MCF 10A (cell line): ENCODE data around the gene GFRA1. TPM values are rescaled to one million over a fixed set of nuclear protein-coding genes. Genes with fewer than 3 reads are reported as not detected.

Experiments
- BruUV-seq: library from RNA; stranded (reverse); fragments of 400-500 nt; replicated peaks from 2 replicates; lab custom pipeline; 2021; lab: Mats Ljungman, UMichigan
- CTCF ChIA-PET: fragments of 300-600 bp; sonication (Branson Sonifier 250); formaldehyde crosslinking; extraction: SDS; loops from one replicate; lab custom pipeline; 2021; ENCODE audit warnings: antibody characterized with exemption, inconsistent platforms; lab: Yijun Ruan, JAX
- POLR2A ChIA-PET: fragments of 300-600, 350-650 bp; sonication (Branson Sonifier 250); formaldehyde crosslinking; extraction: SDS; loops from one replicate; lab custom pipeline; 2020; ENCODE audit warnings: antibody characterized with exemption, inconsistent platforms; lab: Yijun Ruan, JAX
- DNase-seq: peaks from one replicate; pipeline ENCODE4 v3.0.0-alpha.2; 2018; ENCODE audit not compliant: unreplicated experiment
- H3K27ac Mint-ChIP-seq: one replicate; pipeline ENCODE4 v1.8.0; 2022; ENCODE audit warnings: mild to moderate bottlenecking, low read depth, mixed read lengths; ENCODE audit not compliant: unreplicated experiment
- H3K27me3 Mint-ChIP-seq: one replicate; pipeline ENCODE4 v1.8.0; 2022; ENCODE audit warnings: mixed read lengths; ENCODE audit not compliant: insufficient read depth, unreplicated experiment
- H3K36me3 Mint-ChIP-seq: one replicate; pipeline ENCODE4 v1.8.0; 2022; ENCODE audit warnings: mild to moderate bottlenecking, moderate library complexity, mixed read lengths; ENCODE audit not compliant: insufficient read depth, unreplicated experiment
- H3K4me1 Mint-ChIP-seq: one replicate; pipeline ENCODE4 v1.8.0; 2022; ENCODE audit warnings: mixed read lengths; ENCODE audit not compliant: insufficient read depth, unreplicated experiment
- H3K4me3 Mint-ChIP-seq: one replicate; pipeline ENCODE4 v1.8.0; 2022; ENCODE audit warnings: mild to moderate bottlenecking, moderate library complexity, mixed read lengths; ENCODE audit not compliant: unreplicated experiment
- H3K9me3 Mint-ChIP-seq: one replicate; pipeline ENCODE4 v1.8.0; 2022; ENCODE audit warnings: mixed read lengths; ENCODE audit not compliant: unreplicated experiment
- CTCF ChIP-seq: fragments of 200-600 bp; IDR thresholded peaks from one replicate; pipeline ENCODE4 v1.8.0; 2022; ENCODE audit warnings: antibody characterized with exemption, mild to moderate bottlenecking; ENCODE audit not compliant: unreplicated experiment
- intact Hi-C: fragments of 100-400 bp; cut with micrococcal nuclease; formaldehyde crosslinking; loops from 2 replicates; pipeline ENCODE4 v1.14.1; 2022
- total RNA-seq: library from RNA; stranded (reverse); gene quantifications from 2 replicates; pipeline ENCODE4 v1.2.3, GENCODE V29; 2022

The GFRA1 gene
- total RNA-seq, 1 experiment from 2014 or later: not detected

- H3K27me3 Mint-ChIP-seq: no peaks in the 10 kb centered on the region
- POLR2A ChIA-PET: no interaction called here
- peak; percentile 23 for DNase-seq
- TF ChIP-seq CTCF: no peak
- no TSS peak for BruUV-seq
- intact Hi-C loops: no loop called here
- no peaks in the 10 kb centered on the region for H3K36me3 Mint-ChIP-seq
- H3K4me3 Mint-ChIP-seq: no peak overlapping the region
- H3K27ac Mint-ChIP-seq: no peak overlapping the region
- no peaks in the 10 kb centered on the region for H3K9me3 Mint-ChIP-seq
- CTCF ChIA-PET: interaction anchor here (0.6 kb wide), 1 partner anchor 23 kb away, joined by 4 read pairs; no protein-coding TSS in a partner anchor
- H3K4me1 Mint-ChIP-seq: no peaks in the 10 kb centered on the region
Observed at GRCh38 chr10:116263870-116264655, 8.9 kb downstream of the GFRA1 start.

GRCh38 chr10:116262678-116263077 lies 10.3 kb downstream of the GFRA1 start:
- H3K4me3 Mint-ChIP-seq: no peak overlapping the region
- CTCF ChIA-PET: interaction anchor here (1.0 kb wide), 1 partner anchor 314 kb away, joined by 5 read pairs; no protein-coding TSS in a partner anchor
- H3K4me1 Mint-ChIP-seq: no peaks in the 10 kb centered on the region
- no peaks in the 10 kb centered on the region for H3K9me3 Mint-ChIP-seq
- POLR2A ChIA-PET: no interaction called here
- no peaks in the 10 kb centered on the region for H3K36me3 Mint-ChIP-seq
- no TSS peak for BruUV-seq
- no peak for DNase-seq
- intact Hi-C loops: no loop called here
- no peak overlapping the region for H3K27ac Mint-ChIP-seq
- H3K27me3 Mint-ChIP-seq: no peaks in the 10 kb centered on the region
- no peak for TF ChIP-seq CTCF

GRCh38 chr10:116260599-116260998 lies 12.4 kb downstream of the GFRA1 start:
- TF ChIP-seq CTCF: no peak
- peaks cover 3% of the 10 kb centered on the region for H3K4me1 Mint-ChIP-seq
- no peak overlapping the region for H3K4me3 Mint-ChIP-seq
- H3K9me3 Mint-ChIP-seq: no peaks in the 10 kb centered on the region
- no peak overlapping the region for H3K27ac Mint-ChIP-seq
- POLR2A ChIA-PET: interaction anchor here (0.5 to 0.6 kb wide), 3 partner anchors 50 to 547 kb away, joined by 3 read pairs; no protein-coding TSS in a partner anchor
- CTCF ChIA-PET: interaction anchor here (0.9 kb wide), 1 partner anchor 461 kb away, joined by 7 read pairs; no protein-coding TSS in a partner anchor
- DNase-seq: no peak
- no peaks in the 10 kb centered on the region for H3K27me3 Mint-ChIP-seq
- H3K36me3 Mint-ChIP-seq: no peaks in the 10 kb centered on the region
- no TSS peak for BruUV-seq
- intact Hi-C loops: no loop called here

GRCh38 chr10:116259638-116260037 lies 13.4 kb downstream of the GFRA1 start:
- intact Hi-C loops: no loop called here
- no peak overlapping the region for H3K4me3 Mint-ChIP-seq
- no peaks in the 10 kb centered on the region for H3K9me3 Mint-ChIP-seq
- CTCF ChIA-PET: interaction anchor here (0.6 to 1.0 kb wide), 3 partner anchors 26 to 460 kb away, joined by 3 to 7 read pairs (median 3); no protein-coding TSS in a partner anchor
- no peaks in the 10 kb centered on the region for H3K36me3 Mint-ChIP-seq
- TF ChIP-seq CTCF: no peak
- BruUV-seq: no TSS peak
- peaks cover 6% of the 10 kb centered on the region for H3K4me1 Mint-ChIP-seq
- no peak overlapping the region for H3K27ac Mint-ChIP-seq
- H3K27me3 Mint-ChIP-seq: no peaks in the 10 kb centered on the region
- DNase-seq: no peak
- POLR2A ChIA-PET: no interaction called here
